Measurements from ENCODE around the gene MSGN1. TPM values are rescaled to one million over a fixed set of nuclear protein-coding genes. Genes with fewer than 3 reads are reported as not detected.

MSGN1 gene
- total RNA-seq, result not detected

GRCh38 chr2:17816396-17817245 lies at the start of gene MSGN1:
TSS of gene MSGN1 (plus strand) at chr2:17816460. CDS start at chr2:17816519, 59 bp downstream.
- ChIA-PET POLR2A (no interaction called here), CTCF (no interaction called here)

- CTCF ChIA-PET, result no interaction called here
- POLR2A ChIA-PET, result no interaction called here
These were observed 47.4 kb upstream of the MSGN1 start for GRCh38 chr2:17768894-17769293.

GRCh38 chr2:17771956-17772355 lies 44.3 kb upstream of the MSGN1 start:
- ChIA-PET CTCF (interaction anchor here (0.6 kb wide), 1 partner anchor 10 kb away, joined by 3 read pairs; no protein-coding TSS in a partner anchor), POLR2A (no interaction called here)

GRCh38 chr2:17772532-17772931 lies 43.7 kb upstream of the MSGN1 start:
- POLR2A ChIA-PET, result no interaction called here
- CTCF ChIA-PET, result interaction anchor here (0.6 kb wide), 1 partner anchor 11 kb away, joined by 3 read pairs; no protein-coding TSS in a partner anchor

- POLR2A ChIA-PET, result no interaction called here
- CTCF ChIA-PET, result no interaction called here
These were observed 35.7 kb upstream of the MSGN1 start for GRCh38 chr2:17780546-17780945.

- POLR2A ChIA-PET, result no interaction called here
- CTCF ChIA-PET, result no interaction called here
These were observed 34.8 kb upstream of the MSGN1 start for GRCh38 chr2:17781482-17781881.

GRCh38 chr2:17786727-17787126 lies 29.5 kb upstream of the MSGN1 start:
- ChIA-PET POLR2A (interaction anchor here (0.8 kb wide), 1 partner anchor 21 kb away, joined by 3 read pairs; no protein-coding TSS in a partner anchor), CTCF (no interaction called here)

- ChIA-PET POLR2A (no interaction called here), CTCF (no interaction called here)
These were observed 27.5 kb upstream of the MSGN1 start for GRCh38 chr2:17788773-17789172.

GRCh38 chr2:17790536-17790935 lies 25.7 kb upstream of the MSGN1 start:
- POLR2A ChIA-PET, result no interaction called here
- CTCF ChIA-PET, result no interaction called here

- CTCF ChIA-PET, result no interaction called here
- POLR2A ChIA-PET, result no interaction called here
These were observed 25.0 kb upstream of the MSGN1 start for GRCh38 chr2:17791121-17791816.

- ChIA-PET POLR2A (no interaction called here), CTCF (interaction anchor here (0.6 kb wide), 1 partner anchor 12 kb away, joined by 3 read pairs; no protein-coding TSS in a partner anchor)
These were observed 24.5 kb upstream of the MSGN1 start for GRCh38 chr2:17791817-17792130.

GRCh38 chr2:17792515-17792914 lies 23.7 kb upstream of the MSGN1 start:
- CTCF ChIA-PET, result interaction anchor here (0.6 kb wide), 1 partner anchor 13 kb away, joined by 3 read pairs; no protein-coding TSS in a partner anchor
- POLR2A ChIA-PET, result no interaction called here

- ChIA-PET CTCF (no interaction called here), POLR2A (no interaction called here)
These were observed 23.0 kb upstream of the MSGN1 start for GRCh38 chr2:17793296-17793695.

GRCh38 chr2:17793803-17794354 lies 22.4 kb upstream of the MSGN1 start:
- ChIA-PET CTCF (no interaction called here), POLR2A (no interaction called here)

GRCh38 chr2:17795309-17795708 lies 21.0 kb upstream of the MSGN1 start:
- ChIA-PET CTCF (no interaction called here), POLR2A (no interaction called here)

GRCh38 chr2:17798338-17798737 lies 17.9 kb upstream of the MSGN1 start:
- POLR2A ChIA-PET, result no interaction called here
- CTCF ChIA-PET, result no interaction called here

- ChIA-PET POLR2A (no interaction called here), CTCF (no interaction called here)
These were observed 16.7 kb upstream of the MSGN1 start for GRCh38 chr2:17799301-17800120.

- ChIA-PET CTCF (no interaction called here), POLR2A (no interaction called here)
These were observed 16.0 kb upstream of the MSGN1 start for GRCh38 chr2:17800219-17800618.

- POLR2A ChIA-PET, result no interaction called here
These were observed 15.4 kb upstream of the MSGN1 start for GRCh38 chr2:17800693-17801458.

GRCh38 chr2:17803497-17803896 lies 12.8 kb upstream of the MSGN1 start:
- POLR2A ChIA-PET, result no interaction called here
- CTCF ChIA-PET, result no interaction called here

More at GRCh38 chr2:17800693-17801458, 15.4 kb upstream of the MSGN1 start:
- CTCF ChIA-PET, result no interaction called here

Measured in activated CD8-positive, alpha-beta memory T cell treated with anti-CD3 and anti-CD28 coated beads for 36 hours (primary cell).